HAP-1 (cell line): ENCODE results near the gene ANXA9.

ENCODE experiments used
- DNase-seq, 2 experiments: peaks; one replicate each; pipeline ENCODE4 v3.0.0-alpha.2; 2016 to 2020; ENCODE audit warnings: low spot score in 2 of 2
- H3K27me3 ChIP-seq: fragments of 250-450 bp; sonication (Bioruptor Pico); 2 replicates; pipeline ENCODE4 v1.5.1; 2020; ENCODE audit warnings: low read depth, mild to moderate bottlenecking, moderate library complexity
- H3K36me3 ChIP-seq: fragments of 250-450 bp; sonication (Bioruptor Pico); replicated peaks from 2 replicates; pipeline ENCODE4 v1.5.1; 2020; ENCODE audit warnings: mild to moderate bottlenecking
- H3K4me1 ChIP-seq: fragments of 250-450 bp; sonication (Bioruptor Pico); 2 replicates; pipeline ENCODE4 v1.5.1; 2020; ENCODE audit warnings: mild to moderate bottlenecking
- H3K4me3 ChIP-seq: fragments of 250-450 bp; sonication (Bioruptor Pico); 2 replicates; pipeline ENCODE4 v1.5.1; 2020; ENCODE audit warnings: mild to moderate bottlenecking, moderate library complexity
- H3K9me3 ChIP-seq: fragments of 250-450 bp; sonication (Bioruptor Pico); 2 replicates; pipeline ENCODE4 v1.5.1; 2020; ENCODE audit warnings: mild to moderate bottlenecking, moderate library complexity
- in situ Hi-C: fragments of 300-500 bp; cut with MboI; formaldehyde crosslinking; loops from 3 replicates; pipeline ENCODE4 v1.14.3; 2020; ENCODE audit warnings: low sequenced_read_pairs, inconsistent platforms, mixed read lengths

The ANXA9 gene

GRCh38 chr1:151026460-151026859, 44.4 kb downstream of the ANXA9 start:
- no peaks in the 10 kb centered on the region for H3K27me3 ChIP-seq
- H3K36me3 ChIP-seq, result peaks cover 18% of the 10 kb centered on the region
- DNase-seq, result no peak
- H3K4me1 ChIP-seq, result no peaks in the 10 kb centered on the region
- no peak overlapping the region for H3K4me3 ChIP-seq
- in situ Hi-C loops, result no loop called here
- no peaks in the 10 kb centered on the region for H3K9me3 ChIP-seq

- no peaks in the 10 kb centered on the region for H3K4me1 ChIP-seq
- peaks cover 24% of the 10 kb centered on the region for H3K36me3 ChIP-seq
- no peaks in the 10 kb centered on the region for H3K9me3 ChIP-seq
- no peak overlapping the region for H3K4me3 ChIP-seq
- DNase-seq, result no peak
- H3K27me3 ChIP-seq, result no peaks in the 10 kb centered on the region
- in situ Hi-C loops, result no loop called here
Measured at GRCh38 chr1:151032164-151032563, 50.1 kb downstream of the ANXA9 start.

GRCh38 chr1:151035167-151035566, 53.1 kb downstream of the ANXA9 start:
- Histone ChIP-seq H3K4me3 (no peak overlapping the region), H3K9me3 (no peaks in the 10 kb centered on the region), H3K4me1 (no peaks in the 10 kb centered on the region), H3K36me3 (peaks cover 16% of the 10 kb centered on the region), H3K27me3 (no peaks in the 10 kb centered on the region)
- DNase-seq, result no peak
- in situ Hi-C loops, result no loop called here

GRCh38 chr1:151036356-151036755, 54.3 kb downstream of the ANXA9 start, which contains the start of gene BNIPL:
Gene BNIPL, plus strand, starts transcription at chr1:151036586. Its CDS starts 140 bp downstream, at chr1:151036726.
- Histone ChIP-seq H3K9me3 (no peaks in the 10 kb centered on the region), H3K36me3 (peaks cover 11% of the 10 kb centered on the region), H3K4me1 (no peaks in the 10 kb centered on the region), H3K4me3 (no peak within 1 kb of the TSS), H3K27me3 (no peaks in the 10 kb centered on the region)
- no peak for DNase-seq
- in situ Hi-C loops, result no loop called here

- Histone ChIP-seq H3K27me3 (no peaks in the 10 kb centered on the region), H3K9me3 (no peaks in the 10 kb centered on the region), H3K36me3 (peaks cover 6% of the 10 kb centered on the region), H3K4me3 (no peak overlapping the region), H3K4me1 (no peaks in the 10 kb centered on the region)
- DNase-seq, result no peak
- in situ Hi-C loops, result no loop called here
Measured at GRCh38 chr1:151037032-151037431, 54.9 kb downstream of the ANXA9 start.

- in situ Hi-C loops, result no loop called here
- DNase-seq, result no peak
- H3K36me3 ChIP-seq, result peaks cover 5% of the 10 kb centered on the region
- H3K9me3 ChIP-seq, result no peaks in the 10 kb centered on the region
- no peak overlapping the region for H3K4me3 ChIP-seq
- no peaks in the 10 kb centered on the region for H3K27me3 ChIP-seq
- no peaks in the 10 kb centered on the region for H3K4me1 ChIP-seq
Measured at GRCh38 chr1:151039521-151039920, 57.4 kb downstream of the ANXA9 start.

- Histone ChIP-seq H3K4me1 (peaks cover 8% of the 10 kb centered on the region), H3K9me3 (no peaks in the 10 kb centered on the region), H3K36me3 (no peaks in the 10 kb centered on the region), H3K4me3 (no peak overlapping the region), H3K27me3 (no peaks in the 10 kb centered on the region)
- no peak for DNase-seq
- in situ Hi-C loops, result no loop called here
Measured at GRCh38 chr1:151043163-151043562, 61.1 kb downstream of the ANXA9 start.
